WTC11 (cell line): ENCODE results near the gene IFNG-AS1. TPM values are rescaled to one million over a fixed set of nuclear protein-coding genes. Genes with fewer than 3 reads are reported as not detected.

ENCODE experiments used
- ATAC-seq: fragments of 200-7000 bp; cut with Tn5 transposase; 2 replicates; pipeline ENCODE4 v1.10.0; 2021; ENCODE audit warnings: mild to moderate bottlenecking, moderate library complexity
- CTCF ChIA-PET: fragments of 300-600 bp; sonication (Branson Sonifier 250); formaldehyde crosslinking; loops from one replicate; lab custom pipeline; 2021; ENCODE audit warnings: antibody characterized with exemption; lab: Charles Lee
- POLR2A ChIA-PET: fragments of 350-600 bp; sonication (Branson Sonifier 250); formaldehyde crosslinking; loops from one replicate; lab custom pipeline; 2021; ENCODE audit warnings: antibody characterized with exemption; lab: Charles Lee
- DNase-seq: peaks from one replicate; pipeline ENCODE4 v3.0.0; 2021; ENCODE audit warnings: low spot score
- H3K27ac Mint-ChIP-seq: 2 replicates; pipeline ENCODE4 v1.8.0; 2021; ENCODE audit warnings: mixed read lengths
- H3K27me3 Mint-ChIP-seq: 2 replicates; pipeline ENCODE4 v1.8.0; 2021; ENCODE audit warnings: low read depth, mild to moderate bottlenecking, moderate library complexity, mixed read lengths
- H3K36me3 Mint-ChIP-seq: 2 replicates; pipeline ENCODE4 v1.8.0; 2021; ENCODE audit warnings: mixed read lengths
- H3K4me1 Mint-ChIP-seq: 2 replicates; pipeline ENCODE4 v1.8.0; 2022; ENCODE audit warnings: mixed read lengths
- H3K4me3 Mint-ChIP-seq: 2 replicates; pipeline ENCODE4 v1.8.0; 2021; ENCODE audit warnings: mild to moderate bottlenecking, moderate library complexity, mixed read lengths
- H3K9me3 Mint-ChIP-seq: 2 replicates; pipeline ENCODE4 v1.8.0; 2021; ENCODE audit warnings: mixed read lengths
- ATF1 ChIP-seq: sonication (generic); formaldehyde crosslinking; IDR thresholded peaks from 2 replicates; pipeline ENCODE4 v1.8.1; 2023; ENCODE audit warnings: mild to moderate bottlenecking, moderate library complexity, missing genetic modification reagents
- CREB1 ChIP-seq: sonication (generic); formaldehyde crosslinking; IDR thresholded peaks from 2 replicates; pipeline ENCODE4 v1.8.0; 2023; ENCODE audit warnings: mild to moderate bottlenecking, missing genetic modification reagents
- CREM ChIP-seq: sonication (generic); formaldehyde crosslinking; IDR thresholded peaks from 2 replicates; pipeline ENCODE4 v1.8.1; 2022; ENCODE audit warnings: mild to moderate bottlenecking, missing genetic modification reagents, moderate library complexity
- ELF4 ChIP-seq: sonication (generic); formaldehyde crosslinking; IDR thresholded peaks from 2 replicates; pipeline ENCODE4 v1.8.1; 2022; ENCODE audit warnings: low read depth, mild to moderate bottlenecking, moderate library complexity, missing genetic modification reagents
- IRF2 ChIP-seq: sonication (generic); formaldehyde crosslinking; IDR thresholded peaks from 2 replicates; pipeline ENCODE4 v1.8.0; 2022; ENCODE audit warnings: low read depth, missing genetic modification reagents, borderline replicate concordance
- MXD4 ChIP-seq: fragments of 250-450 bp; sonication (Bioruptor Pico); IDR thresholded peaks from 2 replicates; pipeline ENCODE4 v1.8.0; 2021; ENCODE audit warnings: mild to moderate bottlenecking, moderate library complexity, borderline replicate concordance
- NFE2L1 ChIP-seq: sonication (generic); formaldehyde crosslinking; IDR thresholded peaks from 2 replicates; pipeline ENCODE4 v1.8.1; 2023; ENCODE audit warnings: missing genetic modification reagents
- PRRX2 ChIP-seq: fragments of 250-450 bp; sonication (Bioruptor Pico); IDR thresholded peaks from 2 replicates; pipeline ENCODE4 v1.8.0; 2021; ENCODE audit warnings: mild to moderate bottlenecking
- SP1 ChIP-seq: sonication (generic); formaldehyde crosslinking; conservative IDR thresholded peaks from 2 replicates; pipeline ENCODE4 v1.8.1; 2022; ENCODE audit warnings: missing genetic modification reagents
- TCF7 ChIP-seq: sonication (generic); formaldehyde crosslinking; IDR thresholded peaks from 2 replicates; pipeline ENCODE4 v1.8.0; 2022; ENCODE audit warnings: mild to moderate bottlenecking, low read depth, missing genetic modification reagents, moderate library complexity
- ZNF219 ChIP-seq: sonication (generic); formaldehyde crosslinking; IDR thresholded peaks from 2 replicates; pipeline ENCODE4 v1.8.0; 2023; ENCODE audit warnings: missing genetic modification reagents, mild to moderate bottlenecking, borderline replicate concordance
- total RNA-seq: library from RNA; stranded (reverse); gene quantifications from 3 replicates; pipeline ENCODE4 v1.2.3, GENCODE V29; 2021
- TF ChIP-seq, protein P1 (sequence below): sonication (generic); formaldehyde crosslinking; IDR thresholded peaks from 2 replicates; pipeline ENCODE4 v1.8.0; 2022; ENCODE audit warnings: mild to moderate bottlenecking, missing genetic modification reagents
- TF ChIP-seq, protein P2 (sequence below): sonication (generic); formaldehyde crosslinking; IDR thresholded peaks from 2 replicates; pipeline ENCODE4 v1.8.0; 2022; ENCODE audit warnings: mild to moderate bottlenecking, missing genetic modification reagents
- TF ChIP-seq, protein P3 (sequence below): sonication (generic); formaldehyde crosslinking; IDR thresholded peaks from 2 replicates; pipeline ENCODE4 v1.8.1; 2022; ENCODE audit warnings: mild to moderate bottlenecking, missing genetic modification reagents, moderate library complexity, borderline replicate concordance
- TF ChIP-seq, protein P4 (sequence below): fragments of 200-600 bp; IDR thresholded peaks from 2 replicates; pipeline ENCODE4 v1.8.0; 2022; ENCODE audit warnings: antibody characterized with exemption
- TF ChIP-seq, protein P5 (sequence below): sonication (generic); formaldehyde crosslinking; IDR thresholded peaks from 2 replicates; pipeline ENCODE4 v1.8.0; 2022; ENCODE audit warnings: missing genetic modification reagents
- TF ChIP-seq, protein P6 (sequence below): fragments of 250-450 bp; sonication (Bioruptor Pico); IDR thresholded peaks from 2 replicates; pipeline ENCODE4 v1.8.0; 2021; ENCODE audit warnings: mild to moderate bottlenecking

IFNG-AS1 gene
- total RNA-seq, 1 experiment from 2014 or later = not detected

DNA sequence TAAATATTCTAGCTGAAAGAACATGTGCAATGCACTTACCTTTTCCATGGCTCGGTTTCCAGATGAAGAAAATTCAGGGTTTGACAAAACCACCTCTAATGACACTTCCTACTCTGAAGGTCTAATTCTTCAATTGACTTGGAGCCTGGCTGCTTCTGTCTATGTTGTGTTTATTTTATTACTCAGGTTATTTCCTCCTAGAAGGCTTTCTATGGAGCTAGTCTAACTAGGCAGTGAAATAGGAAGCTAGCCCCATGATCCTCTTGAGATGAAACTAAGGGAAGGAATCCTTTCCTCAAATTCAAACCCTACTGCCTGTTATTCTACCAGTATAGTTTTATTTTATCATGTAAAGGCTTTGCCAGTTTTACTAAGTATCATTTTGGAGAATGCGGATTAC lies 20.9 kb upstream of the IFNG-AS1 start (continued):
- TF ChIP-seq CREB1 (CRISPR knock-in tag) (no peak), NFE2L1 (CRISPR knock-in tag) (no peak), CREM (CRISPR knock-in tag) (no peak), ELF4 (no peak), MXD4 (CRISPR knock-in tag) (no peak)
- TF ChIP-seq, protein P1, sequence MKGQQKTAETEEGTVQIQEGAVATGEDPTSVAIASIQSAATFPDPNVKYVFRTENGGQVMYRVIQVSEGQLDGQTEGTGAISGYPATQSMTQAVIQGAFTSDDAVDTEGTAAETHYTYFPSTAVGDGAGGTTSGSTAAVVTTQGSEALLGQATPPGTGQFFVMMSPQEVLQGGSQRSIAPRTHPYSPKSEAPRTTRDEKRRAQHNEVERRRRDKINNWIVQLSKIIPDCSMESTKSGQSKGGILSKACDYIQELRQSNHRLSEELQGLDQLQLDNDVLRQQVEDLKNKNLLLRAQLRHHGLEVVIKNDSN (CRISPR knock-in tag) = no peak
- TF ChIP-seq, protein P2, sequence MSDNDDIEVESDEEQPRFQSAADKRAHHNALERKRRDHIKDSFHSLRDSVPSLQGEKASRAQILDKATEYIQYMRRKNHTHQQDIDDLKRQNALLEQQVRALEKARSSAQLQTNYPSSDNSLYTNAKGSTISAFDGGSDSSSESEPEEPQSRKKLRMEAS (CRISPR knock-in tag) = no peak
- TF ChIP-seq, protein P3, sequence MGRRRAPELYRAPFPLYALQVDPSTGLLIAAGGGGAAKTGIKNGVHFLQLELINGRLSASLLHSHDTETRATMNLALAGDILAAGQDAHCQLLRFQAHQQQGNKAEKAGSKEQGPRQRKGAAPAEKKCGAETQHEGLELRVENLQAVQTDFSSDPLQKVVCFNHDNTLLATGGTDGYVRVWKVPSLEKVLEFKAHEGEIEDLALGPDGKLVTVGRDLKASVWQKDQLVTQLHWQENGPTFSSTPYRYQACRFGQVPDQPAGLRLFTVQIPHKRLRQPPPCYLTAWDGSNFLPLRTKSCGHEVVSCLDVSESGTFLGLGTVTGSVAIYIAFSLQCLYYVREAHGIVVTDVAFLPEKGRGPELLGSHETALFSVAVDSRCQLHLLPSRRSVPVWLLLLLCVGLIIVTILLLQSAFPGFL (CRISPR knock-in tag) = no peak

DNA sequence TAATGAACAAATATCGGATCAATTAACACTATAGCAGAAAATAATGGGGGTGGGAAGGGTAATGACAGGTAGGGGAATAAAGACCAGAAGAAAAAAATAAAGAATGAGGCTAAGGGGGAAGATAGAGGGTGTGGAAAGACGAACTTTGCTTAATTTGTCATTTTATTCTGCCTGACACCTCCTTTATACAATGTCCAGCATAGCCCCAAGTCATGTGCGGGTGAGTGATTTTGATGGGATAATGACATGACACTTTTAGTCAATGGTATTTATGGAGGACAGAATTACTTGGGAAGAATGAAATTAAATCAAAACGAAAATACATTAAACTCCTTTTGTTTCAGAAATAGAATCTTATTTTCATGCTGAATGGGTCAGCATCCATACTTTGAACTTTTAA lies 20.5 kb upstream of the IFNG-AS1 start:
- no peaks in the 10 kb centered on the region for H3K27me3 Mint-ChIP-seq
- no peaks in the 10 kb centered on the region for H3K36me3 Mint-ChIP-seq
- H3K4me1 Mint-ChIP-seq = no peaks in the 10 kb centered on the region
- ATAC-seq (no peak), DNase-seq (no peak)
- no peaks in the 10 kb centered on the region for H3K9me3 Mint-ChIP-seq
- no peak overlapping the region for H3K27ac Mint-ChIP-seq
- CTCF ChIA-PET = no interaction called here
- no peak overlapping the region for H3K4me3 Mint-ChIP-seq
- TF ChIP-seq, protein P4, sequence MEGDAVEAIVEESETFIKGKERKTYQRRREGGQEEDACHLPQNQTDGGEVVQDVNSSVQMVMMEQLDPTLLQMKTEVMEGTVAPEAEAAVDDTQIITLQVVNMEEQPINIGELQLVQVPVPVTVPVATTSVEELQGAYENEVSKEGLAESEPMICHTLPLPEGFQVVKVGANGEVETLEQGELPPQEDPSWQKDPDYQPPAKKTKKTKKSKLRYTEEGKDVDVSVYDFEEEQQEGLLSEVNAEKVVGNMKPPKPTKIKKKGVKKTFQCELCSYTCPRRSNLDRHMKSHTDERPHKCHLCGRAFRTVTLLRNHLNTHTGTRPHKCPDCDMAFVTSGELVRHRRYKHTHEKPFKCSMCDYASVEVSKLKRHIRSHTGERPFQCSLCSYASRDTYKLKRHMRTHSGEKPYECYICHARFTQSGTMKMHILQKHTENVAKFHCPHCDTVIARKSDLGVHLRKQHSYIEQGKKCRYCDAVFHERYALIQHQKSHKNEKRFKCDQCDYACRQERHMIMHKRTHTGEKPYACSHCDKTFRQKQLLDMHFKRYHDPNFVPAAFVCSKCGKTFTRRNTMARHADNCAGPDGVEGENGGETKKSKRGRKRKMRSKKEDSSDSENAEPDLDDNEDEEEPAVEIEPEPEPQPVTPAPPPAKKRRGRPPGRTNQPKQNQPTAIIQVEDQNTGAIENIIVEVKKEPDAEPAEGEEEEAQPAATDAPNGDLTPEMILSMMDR = no peak
- TF ChIP-seq PRRX2 (CRISPR knock-in tag) (no peak), SP1 (CRISPR knock-in tag) (no peak), ZNF219 (CRISPR knock-in tag) (no peak), ATF1 (CRISPR knock-in tag) (no peak), IRF2 (CRISPR knock-in tag) (no peak), TCF7 (CRISPR knock-in tag) (no peak), CREB1 (CRISPR knock-in tag) (no peak)
- TF ChIP-seq, protein P5, sequence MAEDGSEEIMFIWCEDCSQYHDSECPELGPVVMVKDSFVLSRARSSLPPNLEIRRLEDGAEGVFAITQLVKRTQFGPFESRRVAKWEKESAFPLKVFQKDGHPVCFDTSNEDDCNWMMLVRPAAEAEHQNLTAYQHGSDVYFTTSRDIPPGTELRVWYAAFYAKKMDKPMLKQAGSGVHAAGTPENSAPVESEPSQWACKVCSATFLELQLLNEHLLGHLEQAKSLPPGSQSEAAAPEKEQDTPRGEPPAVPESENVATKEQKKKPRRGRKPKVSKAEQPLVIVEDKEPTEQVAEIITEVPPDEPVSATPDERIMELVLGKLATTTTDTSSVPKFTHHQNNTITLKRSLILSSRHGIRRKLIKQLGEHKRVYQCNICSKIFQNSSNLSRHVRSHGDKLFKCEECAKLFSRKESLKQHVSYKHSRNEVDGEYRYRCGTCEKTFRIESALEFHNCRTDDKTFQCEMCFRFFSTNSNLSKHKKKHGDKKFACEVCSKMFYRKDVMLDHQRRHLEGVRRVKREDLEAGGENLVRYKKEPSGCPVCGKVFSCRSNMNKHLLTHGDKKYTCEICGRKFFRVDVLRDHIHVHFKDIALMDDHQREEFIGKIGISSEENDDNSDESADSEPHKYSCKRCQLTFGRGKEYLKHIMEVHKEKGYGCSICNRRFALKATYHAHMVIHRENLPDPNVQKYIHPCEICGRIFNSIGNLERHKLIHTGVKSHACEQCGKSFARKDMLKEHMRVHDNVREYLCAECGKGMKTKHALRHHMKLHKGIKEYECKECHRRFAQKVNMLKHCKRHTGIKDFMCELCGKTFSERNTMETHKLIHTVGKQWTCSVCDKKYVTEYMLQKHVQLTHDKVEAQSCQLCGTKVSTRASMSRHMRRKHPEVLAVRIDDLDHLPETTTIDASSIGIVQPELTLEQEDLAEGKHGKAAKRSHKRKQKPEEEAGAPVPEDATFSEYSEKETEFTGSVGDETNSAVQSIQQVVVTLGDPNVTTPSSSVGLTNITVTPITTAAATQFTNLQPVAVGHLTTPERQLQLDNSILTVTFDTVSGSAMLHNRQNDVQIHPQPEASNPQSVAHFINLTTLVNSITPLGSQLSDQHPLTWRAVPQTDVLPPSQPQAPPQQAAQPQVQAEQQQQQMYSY (CRISPR knock-in tag) = no peak
- TF ChIP-seq, protein P2 (CRISPR knock-in tag) = no peak
- TF ChIP-seq, protein P6, sequence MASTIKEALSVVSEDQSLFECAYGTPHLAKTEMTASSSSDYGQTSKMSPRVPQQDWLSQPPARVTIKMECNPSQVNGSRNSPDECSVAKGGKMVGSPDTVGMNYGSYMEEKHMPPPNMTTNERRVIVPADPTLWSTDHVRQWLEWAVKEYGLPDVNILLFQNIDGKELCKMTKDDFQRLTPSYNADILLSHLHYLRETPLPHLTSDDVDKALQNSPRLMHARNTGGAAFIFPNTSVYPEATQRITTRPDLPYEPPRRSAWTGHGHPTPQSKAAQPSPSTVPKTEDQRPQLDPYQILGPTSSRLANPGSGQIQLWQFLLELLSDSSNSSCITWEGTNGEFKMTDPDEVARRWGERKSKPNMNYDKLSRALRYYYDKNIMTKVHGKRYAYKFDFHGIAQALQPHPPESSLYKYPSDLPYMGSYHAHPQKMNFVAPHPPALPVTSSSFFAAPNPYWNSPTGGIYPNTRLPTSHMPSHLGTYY (CRISPR knock-in tag) = no peak
- POLR2A ChIA-PET = no interaction called here
